CD4-positive, alpha-beta T cell (primary cell): Measurements from ENCODE around the gene ERCC2. TPM values are rescaled to one million over a fixed set of nuclear protein-coding genes. Genes with fewer than 3 reads are reported as not detected.

ENCODE experiments used
- ATAC-seq: fragments of 200-7000 bp; cut with Tn5 transposase; one replicate; pipeline ENCODE4 v1.10.0; 2022; ENCODE audit warnings: mild to moderate bottlenecking; ENCODE audit not compliant: poor library complexity
- CTCF ChIA-PET: fragments of 350-600 bp; sonication (Branson Sonifier 250); formaldehyde crosslinking; loops from one replicate; lab custom pipeline; 2021; ENCODE audit warnings: antibody characterized with exemption, inconsistent platforms; lab: Charles Lee
- POLR2A ChIA-PET: fragments of 350-600 bp; sonication (Branson Sonifier 250); formaldehyde crosslinking; loops from one replicate; lab custom pipeline; 2021; ENCODE audit warnings: antibody characterized with exemption, inconsistent platforms; lab: Charles Lee
- DNase-seq, 14 experiments: peaks; one replicate each; pipeline ENCODE4 v3.0.0-alpha.2; 2013 to 2020; ENCODE audit warnings: mixed read lengths in 2 of 14
- H3K27ac ChIP-seq, 2 donors: one replicate each; pipeline versions ENCODE4 v1.5.1 to v1.7.0; 2013; ENCODE audit warnings: low read length in 2 of 2, low read depth in 1 of 2, mild to moderate bottlenecking in 1 of 2
- H3K27me3 ChIP-seq, 2 experiments: 1 replicate in 1 of 2; 2 replicates in 1 of 2; pipeline versions ENCODE4 v1.6.1 to v1.7.0; 2013; ENCODE audit warnings: low read length in 2 of 2, control low read depth in 1 of 2, mild to moderate bottlenecking in 1 of 2, moderate library complexity in 1 of 2; ENCODE audit not compliant: insufficient read depth in 2 of 2, control insufficient read depth in 1 of 2
- H3K36me3 ChIP-seq: one replicate; pipeline ENCODE4 v1.6.1; 2013; ENCODE audit warnings: low read length, control low read depth; ENCODE audit not compliant: insufficient read depth
- H3K4me1 ChIP-seq: one replicate; pipeline ENCODE4 v1.6.1; 2013; ENCODE audit warnings: low read length, control low read depth; ENCODE audit not compliant: insufficient read depth
- H3K4me3 ChIP-seq: one replicate; pipeline ENCODE4 v1.5.1; 2013; ENCODE audit warnings: mild to moderate bottlenecking, low read length, moderate library complexity
- H3K9me3 ChIP-seq, 2 experiments: 1 replicate in 1 of 2; 2 replicates in 1 of 2; pipeline versions ENCODE4 v1.6.1 to v1.7.0; 2013; ENCODE audit warnings: low read length in 2 of 2, mild to moderate bottlenecking in 2 of 2, control low read depth in 1 of 2, moderate library complexity in 1 of 2; ENCODE audit not compliant: control insufficient read depth in 1 of 2, insufficient read depth in 1 of 2
- H3K27ac Mint-ChIP-seq: one replicate; pipeline ENCODE4 v1.8.0; 2020; ENCODE audit warnings: mixed read lengths
- H3K27me3 Mint-ChIP-seq: one replicate; pipeline ENCODE4 v1.8.0; 2021; ENCODE audit warnings: mixed read lengths
- H3K36me3 Mint-ChIP-seq: one replicate; pipeline ENCODE4 v1.8.0; 2021; ENCODE audit warnings: low read depth, mixed read lengths
- H3K4me1 Mint-ChIP-seq: one replicate; pipeline ENCODE4 v1.8.0; 2021; ENCODE audit warnings: low read depth, mixed read lengths
- H3K4me3 Mint-ChIP-seq: one replicate; pipeline ENCODE4 v1.8.0; 2020; ENCODE audit warnings: mild to moderate bottlenecking, mixed read lengths
- H3K9me3 Mint-ChIP-seq: one replicate; pipeline ENCODE4 v1.8.0; 2020; ENCODE audit warnings: mixed read lengths
- intact Hi-C, 2 experiments: fragments of 100-400 bp; cut with DNase I in 1 of 2; cut with micrococcal nuclease in 1 of 2; formaldehyde crosslinking; loops; one replicate each; pipeline versions ENCODE4 v1.15.1 to v1.9.0; 2023 to 2025; cut with DNase I, micrococcal nuclease
- total RNA-seq, 174 experiments: library from RNA in 2 of 174; stranded (reverse) in 2 of 174; gene quantifications; one replicate each; pipeline ENCODE4 v1.2.3 and lab custom pipeline; 2021 to 2026
- TF ChIP-seq, protein P1 (sequence below): fragments of 200-600 bp; IDR thresholded peaks from one replicate; pipeline ENCODE4 v1.8.0; 2022; ENCODE audit warnings: antibody characterized with exemption, mild to moderate bottlenecking

ERCC2 gene
- total RNA-seq, 2 experiments from 2014 or later: 8.7 to 9.6 TPM

DNA sequence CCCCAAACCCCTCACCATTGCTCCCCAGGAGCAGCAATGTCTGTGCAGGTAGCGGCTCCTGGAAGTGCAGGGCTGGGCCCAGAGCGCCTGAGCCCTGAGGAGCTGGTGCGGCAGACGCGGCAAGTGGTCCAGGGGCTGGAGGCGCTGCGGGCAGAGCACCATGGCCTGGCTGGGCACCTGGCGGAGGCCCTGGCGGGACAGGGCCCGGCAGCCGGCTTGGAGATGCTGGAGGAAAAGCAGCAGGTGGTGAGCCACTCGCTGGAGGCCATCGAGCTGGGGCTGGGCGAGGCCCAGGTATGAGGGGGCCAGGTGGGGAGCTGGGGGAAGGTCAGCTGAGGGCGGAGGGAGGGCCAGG is 24.9 kb downstream of the ERCC2 start:
- Mint-ChIP-seq H3K27ac (no peak overlapping the region), H3K9me3 (no peaks in the 10 kb centered on the region), H3K36me3 (peaks cover 5% of the 10 kb centered on the region), H3K4me1 (no peaks in the 10 kb centered on the region), H3K27me3 (peaks cover 25% of the 10 kb centered on the region), H3K4me3 (no peak overlapping the region)
- Histone ChIP-seq H3K27ac (no peak overlapping the region), H3K27me3 (peaks cover 24 to 40% of the 10 kb centered on the region in 2 experiments), H3K4me1 (peaks cover 4% of the 10 kb centered on the region), H3K4me3 (no peak overlapping the region), H3K9me3 (peaks cover 0 to 8% of the 10 kb centered on the region in 2 experiments), H3K36me3 (no peaks in the 10 kb centered on the region)
- no peak for ATAC-seq
- DNase-seq: no peak
- TF ChIP-seq, protein P1, sequence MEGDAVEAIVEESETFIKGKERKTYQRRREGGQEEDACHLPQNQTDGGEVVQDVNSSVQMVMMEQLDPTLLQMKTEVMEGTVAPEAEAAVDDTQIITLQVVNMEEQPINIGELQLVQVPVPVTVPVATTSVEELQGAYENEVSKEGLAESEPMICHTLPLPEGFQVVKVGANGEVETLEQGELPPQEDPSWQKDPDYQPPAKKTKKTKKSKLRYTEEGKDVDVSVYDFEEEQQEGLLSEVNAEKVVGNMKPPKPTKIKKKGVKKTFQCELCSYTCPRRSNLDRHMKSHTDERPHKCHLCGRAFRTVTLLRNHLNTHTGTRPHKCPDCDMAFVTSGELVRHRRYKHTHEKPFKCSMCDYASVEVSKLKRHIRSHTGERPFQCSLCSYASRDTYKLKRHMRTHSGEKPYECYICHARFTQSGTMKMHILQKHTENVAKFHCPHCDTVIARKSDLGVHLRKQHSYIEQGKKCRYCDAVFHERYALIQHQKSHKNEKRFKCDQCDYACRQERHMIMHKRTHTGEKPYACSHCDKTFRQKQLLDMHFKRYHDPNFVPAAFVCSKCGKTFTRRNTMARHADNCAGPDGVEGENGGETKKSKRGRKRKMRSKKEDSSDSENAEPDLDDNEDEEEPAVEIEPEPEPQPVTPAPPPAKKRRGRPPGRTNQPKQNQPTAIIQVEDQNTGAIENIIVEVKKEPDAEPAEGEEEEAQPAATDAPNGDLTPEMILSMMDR: no peak
- intact Hi-C loops: no loop called here
- ChIA-PET POLR2A (no interaction called here), CTCF (no interaction called here)

DNA sequence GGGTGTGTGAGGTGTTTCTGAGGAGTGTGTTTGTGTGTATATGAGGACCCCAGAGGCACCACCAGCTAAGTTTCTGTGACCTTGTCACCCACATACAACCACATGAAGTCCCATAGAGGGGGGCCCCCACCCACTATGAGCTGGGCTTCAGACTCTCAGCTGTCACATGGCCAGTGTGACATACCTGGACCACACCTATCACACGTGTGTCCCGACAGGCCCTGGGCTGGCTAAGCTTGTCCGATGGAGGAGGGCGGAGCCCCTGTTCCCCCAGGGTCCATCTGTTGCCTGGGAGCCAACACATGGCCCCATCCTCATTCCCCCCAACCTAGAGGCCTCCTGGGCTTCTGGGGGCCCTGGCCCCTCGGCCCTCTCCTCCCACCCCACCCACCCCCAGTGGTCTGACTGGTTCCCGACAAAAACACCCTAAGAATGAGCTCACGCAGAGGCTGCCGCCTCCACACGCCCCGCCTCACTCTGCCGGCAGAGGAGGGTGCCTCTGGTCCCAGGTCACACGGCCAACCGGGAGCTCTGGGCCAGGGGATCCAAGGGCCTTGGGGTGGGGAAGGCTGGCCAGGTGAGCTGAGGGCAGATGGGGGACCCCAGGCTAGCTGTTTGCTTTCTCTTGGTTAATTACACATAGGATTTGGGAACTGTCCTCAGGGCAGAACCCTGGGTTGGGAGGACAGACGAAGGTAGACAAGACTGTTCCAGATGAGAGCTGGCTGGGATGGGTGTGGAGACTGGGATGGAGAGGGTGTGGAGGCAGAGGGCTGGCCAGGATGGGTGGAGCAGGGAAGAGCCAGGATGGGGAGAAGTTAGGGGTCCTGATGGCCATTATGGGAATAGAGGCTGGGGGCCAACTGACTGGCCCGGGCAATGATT is 25.5 kb downstream of the ERCC2 start:
- Mint-ChIP-seq H3K9me3 (no peaks in the 10 kb centered on the region), H3K36me3 (peaks cover 2% of the 10 kb centered on the region), H3K4me3 (no peak overlapping the region), H3K27ac (no peak overlapping the region), H3K4me1 (no peaks in the 10 kb centered on the region), H3K27me3 (peaks cover 30% of the 10 kb centered on the region)
- POLR2A ChIA-PET: no interaction called here
- intact Hi-C loops: no loop called here
- DNase-seq: no peak
- no peak for ATAC-seq
- TF ChIP-seq, protein P1: no peak
- Histone ChIP-seq H3K27me3 (peaks cover 30 to 46% of the 10 kb centered on the region in 2 experiments), H3K9me3 (peaks cover 0 to 8% of the 10 kb centered on the region in 2 experiments), H3K4me1 (peaks cover 7% of the 10 kb centered on the region), H3K27ac (no peak overlapping the region), H3K4me3 (no peak overlapping the region), H3K36me3 (no peaks in the 10 kb centered on the region)
- CTCF ChIA-PET: no interaction called here

DNA sequence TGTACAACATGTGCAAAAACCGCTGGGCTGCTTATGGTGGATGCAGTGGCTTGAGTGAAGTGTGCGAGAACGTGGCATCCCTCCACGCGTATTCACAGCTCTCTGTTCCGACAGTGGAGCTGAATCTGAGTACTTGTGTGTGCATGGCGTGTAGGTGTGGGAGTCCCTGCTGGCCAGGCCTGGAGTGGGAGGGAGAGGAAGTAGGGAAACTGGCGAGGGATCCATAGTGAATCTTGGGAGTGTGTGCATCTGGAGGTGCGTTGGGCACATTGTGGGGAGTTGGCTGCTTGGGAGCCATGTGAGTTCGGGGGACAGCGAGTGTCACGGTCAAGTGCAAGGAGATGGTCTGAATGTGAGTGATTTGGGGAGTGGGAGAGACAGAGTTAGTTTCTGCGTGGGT is 27.5 kb downstream of the ERCC2 start:
- ATAC-seq (no peak), DNase-seq (no peak)
- no peaks in the 10 kb centered on the region for H3K36me3 ChIP-seq
- no peak overlapping the region for H3K4me3 ChIP-seq
- H3K4me1 Mint-ChIP-seq: no peaks in the 10 kb centered on the region
- no peaks in the 10 kb centered on the region for H3K36me3 Mint-ChIP-seq
- peaks cover 46% of the 10 kb centered on the region for H3K27me3 Mint-ChIP-seq
- TF ChIP-seq, protein P1: no peak
- ChIA-PET POLR2A (no interaction called here), CTCF (interaction anchor here (1.1 kb wide), 1 partner anchor 136 kb away, joined by 3 read pairs; no protein-coding TSS in a partner anchor)
- intact Hi-C loops: no loop called here
- H3K27me3 ChIP-seq: peaks cover 39 to 52% of the 10 kb centered on the region in 2 experiments
- H3K4me1 ChIP-seq: peaks cover 16% of the 10 kb centered on the region
- peaks cover 0 to 8% of the 10 kb centered on the region in 2 experiments for H3K9me3 ChIP-seq
- H3K27ac ChIP-seq: no peak overlapping the region
- H3K4me3 Mint-ChIP-seq: no peak overlapping the region
- no peak overlapping the region for H3K27ac Mint-ChIP-seq
- H3K9me3 Mint-ChIP-seq: no peaks in the 10 kb centered on the region
